HG03520 (cell line): ENCODE results near the gene TMPRSS12.
"Not testable (repeated sequence)": the region's sequence is repeated elsewhere in the genome, so short reads cannot be mapped to it uniquely, and the experiment has no call there.

ENCODE experiments used
- ATAC-seq: cut with Tn5 transposase; IDR thresholded peaks from one replicate; pipeline ENCODE4 v1.9.1; 2021; ENCODE audit warnings: mild to moderate bottlenecking, moderate library complexity; ENCODE audit not compliant: unreplicated experiment

Gene TMPRSS12

GRCh38 chr12:50925342-50925651 is 82.6 kb downstream of the TMPRSS12 start:
- ATAC-seq: no peak

DNA sequence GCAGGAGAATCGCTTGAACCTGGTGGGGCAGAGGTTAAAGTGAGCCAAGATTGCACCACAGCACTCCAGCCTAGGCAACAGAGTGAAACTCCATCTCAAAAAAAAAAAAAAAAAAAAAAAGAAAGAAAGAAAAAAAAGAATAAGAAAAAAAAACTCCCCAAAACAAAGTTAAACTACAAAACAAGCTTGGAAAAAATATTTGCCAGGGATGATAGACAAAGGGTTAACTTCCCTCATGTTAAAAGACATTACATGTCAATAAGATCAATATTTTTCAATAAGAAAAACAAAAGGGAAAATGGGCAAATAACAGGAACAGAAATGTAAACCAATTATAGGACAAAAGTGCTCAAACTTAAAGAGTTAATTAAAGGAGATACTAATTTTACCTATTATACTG is 83.2 kb downstream of the TMPRSS12 start:
- ATAC-seq: no peak

- no peak for ATAC-seq
Observed at GRCh38 chr12:50926415-50926814, 83.7 kb downstream of the TMPRSS12 start.

- not testable (repeated sequence) for ATAC-seq
Observed at GRCh38 chr12:50926932-50927331, 84.2 kb downstream of the TMPRSS12 start.

GRCh38 chr12:50927356-50927755 is 84.6 kb downstream of the TMPRSS12 start:
- no peak for ATAC-seq

- no peak for ATAC-seq
Observed at GRCh38 chr12:50927766-50928224, 85.1 kb downstream of the TMPRSS12 start.

- ATAC-seq: no peak
Observed at GRCh38 chr12:50928392-50928791, 85.7 kb downstream of the TMPRSS12 start.

- ATAC-seq: no peak
Observed at GRCh38 chr12:50929831-50930230, 87.1 kb downstream of the TMPRSS12 start.

DNA sequence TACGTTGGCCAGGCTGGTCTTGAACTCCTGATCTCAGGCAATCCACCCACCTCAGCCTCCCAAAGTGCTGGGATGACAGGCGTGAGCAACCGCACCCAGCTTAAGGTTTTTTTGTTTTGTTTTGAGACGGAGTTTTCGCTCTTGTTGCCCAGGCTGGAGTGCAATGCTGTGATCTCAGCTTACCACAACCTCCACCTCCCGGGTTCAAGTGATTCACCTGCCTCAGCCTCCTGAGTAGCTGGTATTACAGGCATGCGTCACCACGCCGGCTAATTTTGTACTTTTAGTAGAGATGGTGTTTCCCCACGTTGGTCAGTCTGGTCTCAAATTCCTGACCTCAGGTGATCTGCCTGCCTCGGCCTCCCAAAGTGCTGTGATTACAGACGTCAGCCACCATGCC is 87.8 kb downstream of the TMPRSS12 start:
- ATAC-seq: not testable (repeated sequence)

DNA sequence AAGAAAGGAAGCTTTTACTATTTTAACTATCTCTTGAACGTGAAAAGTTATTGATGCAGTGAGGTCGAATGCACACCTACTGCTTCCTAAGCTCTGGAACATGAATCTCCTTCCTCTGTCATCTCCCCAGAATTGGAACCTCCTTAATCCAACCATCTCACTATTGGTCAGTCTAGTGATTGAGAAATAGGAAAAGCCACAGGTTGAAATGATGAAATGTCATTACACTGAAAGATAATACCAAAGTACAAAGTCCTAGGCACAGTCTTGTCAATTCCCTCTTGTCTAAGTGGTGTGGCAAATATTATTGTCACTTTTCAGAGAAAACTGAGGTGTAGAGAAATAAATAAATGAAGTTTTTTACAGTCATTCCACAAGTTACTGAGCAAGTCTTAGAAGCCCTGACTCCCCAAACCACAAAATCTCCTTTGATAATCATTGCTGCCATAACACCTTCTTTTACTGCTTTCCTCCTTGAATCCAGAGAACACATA is 90.1 kb downstream of the TMPRSS12 start:
- ATAC-seq: no peak

DNA sequence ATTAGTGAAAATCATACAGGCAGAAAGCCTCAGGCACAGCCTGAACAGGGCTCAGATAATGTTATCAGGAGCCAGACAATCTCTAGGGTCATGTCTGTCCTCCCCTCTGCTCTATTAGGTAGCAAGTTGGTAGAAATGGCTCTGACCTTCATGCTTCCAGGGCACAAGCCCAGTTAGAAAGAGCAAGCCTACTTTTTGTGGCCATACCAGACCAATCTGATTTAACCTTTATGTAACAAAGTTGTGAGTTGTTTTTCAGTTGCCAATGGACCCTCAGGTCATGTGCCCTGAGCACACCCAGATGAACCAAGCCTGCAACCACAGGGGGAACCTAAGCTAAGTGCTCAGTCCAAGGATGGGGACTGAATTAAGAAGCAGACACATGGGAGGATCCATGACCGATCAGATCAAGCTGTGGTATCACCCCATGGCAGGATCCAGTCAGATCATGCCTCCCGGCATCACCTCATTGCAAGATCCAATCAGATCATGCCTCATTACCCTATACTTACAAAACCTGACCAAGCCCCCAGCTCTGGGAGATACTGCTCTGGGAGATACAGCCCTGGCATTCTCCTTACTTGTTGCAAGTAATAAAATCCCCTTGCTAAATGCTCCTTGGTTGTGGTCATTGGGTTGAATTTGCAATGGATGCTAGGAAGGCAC is 90.9 kb downstream of the TMPRSS12 start:
- ATAC-seq: no peak

DNA sequence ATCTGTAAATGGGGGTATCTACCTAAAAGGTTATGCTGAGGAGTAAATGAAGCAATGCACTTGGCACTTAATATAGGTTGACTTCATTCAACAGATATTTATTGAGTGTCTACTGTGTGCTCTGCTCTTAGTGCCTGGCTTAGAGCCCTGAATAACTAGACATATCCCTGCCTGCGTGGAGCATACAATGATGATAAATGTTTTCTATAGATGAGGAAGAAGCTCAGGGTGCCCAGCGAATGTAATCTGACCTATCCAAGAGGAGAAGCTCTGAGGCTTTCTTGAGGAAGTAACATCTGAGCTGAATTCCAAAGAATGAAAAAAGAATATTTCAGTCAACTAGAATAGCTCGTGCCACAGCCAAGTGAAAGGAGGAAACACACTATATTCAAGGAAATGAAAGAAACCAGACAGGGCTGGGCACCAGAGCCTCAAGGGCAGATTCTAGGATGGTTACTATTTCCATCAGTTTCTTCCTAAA is 91.7 kb downstream of the TMPRSS12 start:
- no peak for ATAC-seq

DNA sequence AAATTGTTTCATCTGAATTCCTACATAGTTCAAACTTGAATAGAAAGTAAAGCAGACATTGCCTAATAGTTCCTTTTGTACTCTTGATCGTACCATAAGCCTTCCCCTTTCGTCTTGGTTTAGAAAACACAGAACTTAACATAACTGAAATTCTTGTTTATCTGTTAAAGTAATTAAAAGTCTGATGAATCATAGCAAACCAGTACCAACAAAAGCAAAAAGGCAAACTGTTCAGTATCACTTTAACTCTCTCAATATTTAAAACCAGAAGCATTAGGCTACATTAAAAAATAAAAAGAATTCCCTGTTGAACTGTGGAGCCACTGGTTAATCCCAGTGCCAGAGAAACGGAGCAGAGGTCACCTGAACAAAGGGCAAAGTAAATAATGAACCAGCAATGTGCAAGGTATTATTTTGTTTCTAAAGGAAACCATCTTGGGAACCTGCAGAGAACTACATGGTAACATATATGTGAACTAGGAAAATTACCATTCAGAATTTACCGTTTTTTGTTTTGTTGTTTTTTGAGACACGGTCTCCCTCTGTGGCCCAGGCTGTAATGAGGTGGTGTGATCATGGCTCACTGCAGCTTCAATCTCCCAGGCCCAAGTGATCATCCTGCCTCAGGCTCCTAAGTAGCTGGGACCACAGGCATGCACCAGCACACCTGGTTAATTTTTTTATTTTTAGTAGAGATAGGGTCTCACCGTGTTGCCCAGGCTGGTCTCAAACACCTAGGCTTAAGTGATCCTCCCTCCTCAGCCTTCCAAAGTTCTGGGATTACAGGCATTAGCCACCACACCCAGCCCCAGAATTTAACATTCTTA is 92.5 kb downstream of the TMPRSS12 start:
- no peak for ATAC-seq

DNA sequence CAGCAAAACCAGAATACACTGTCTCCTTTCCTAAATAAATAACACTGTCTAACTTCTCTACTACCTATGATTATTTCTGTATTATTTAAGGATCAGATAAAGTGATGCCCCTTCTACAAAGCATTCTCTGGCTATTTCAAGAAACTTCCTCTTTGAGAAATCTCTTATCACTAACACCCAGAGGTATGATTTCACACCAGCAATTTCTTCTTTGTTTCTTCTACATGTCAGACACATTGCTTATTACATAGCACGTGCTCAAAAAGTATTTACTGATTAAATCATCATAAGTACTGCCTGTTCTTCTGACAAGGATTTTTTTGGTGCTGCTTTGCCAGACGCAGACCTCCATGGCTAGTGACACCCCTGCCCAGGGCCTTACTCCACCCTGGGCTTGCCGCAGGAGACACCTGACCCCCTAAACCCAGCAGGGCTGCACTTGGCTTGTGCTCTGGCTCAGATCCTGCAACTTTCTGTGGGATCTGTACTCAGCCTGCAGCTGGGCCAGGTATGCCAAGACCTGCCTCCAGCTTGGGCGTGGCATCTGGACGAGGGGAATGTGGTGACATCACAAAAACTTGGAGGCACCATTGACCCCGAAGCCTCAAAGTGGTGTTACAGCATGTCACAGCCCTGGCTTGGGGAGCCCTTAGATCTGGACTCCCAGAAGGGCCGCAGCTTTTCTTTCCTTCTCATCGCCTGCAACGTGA is 94.2 kb downstream of the TMPRSS12 start:
- ATAC-seq: no peak
